AG20443 (cell line): ENCODE results near the gene VSTM2L.

Experiments
- DNase-seq: peaks from one replicate; pipeline ENCODE4 v3.0.0; 2012; ENCODE audit warnings: low spot score, mixed read lengths

VSTM2L gene

DNA sequence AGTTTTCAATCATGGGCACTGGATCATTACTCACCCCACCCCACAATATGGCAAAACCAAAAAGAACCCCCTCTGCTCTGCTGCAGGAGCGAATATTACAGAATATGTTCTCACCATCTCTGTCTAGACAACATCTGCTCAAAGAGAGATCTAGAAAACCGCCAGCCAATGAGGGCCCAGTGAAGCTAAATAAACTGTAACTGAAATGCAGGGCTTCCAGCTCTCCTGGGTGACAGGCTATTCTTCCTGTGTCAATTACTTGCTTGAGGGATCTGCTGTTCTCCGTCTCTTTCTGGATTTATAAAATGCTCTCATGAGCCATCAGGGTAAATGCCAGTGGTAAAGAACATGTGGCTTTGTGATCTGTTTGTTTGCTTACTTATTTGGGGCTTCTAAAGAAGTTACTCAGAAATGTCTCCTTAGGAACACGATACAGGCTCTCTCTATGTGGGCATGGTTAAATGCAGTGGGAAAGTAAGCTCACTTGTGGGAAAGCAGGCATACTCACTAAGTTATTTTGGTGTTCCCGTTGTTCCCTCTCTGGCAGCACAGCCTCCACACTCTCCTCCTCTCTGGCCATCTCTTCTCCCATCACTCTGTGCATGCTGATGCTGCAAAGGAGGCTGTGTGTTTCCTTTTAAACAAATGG, 85.5 kb downstream of the VSTM2L start:
- DNase-seq, result no peak

DNA sequence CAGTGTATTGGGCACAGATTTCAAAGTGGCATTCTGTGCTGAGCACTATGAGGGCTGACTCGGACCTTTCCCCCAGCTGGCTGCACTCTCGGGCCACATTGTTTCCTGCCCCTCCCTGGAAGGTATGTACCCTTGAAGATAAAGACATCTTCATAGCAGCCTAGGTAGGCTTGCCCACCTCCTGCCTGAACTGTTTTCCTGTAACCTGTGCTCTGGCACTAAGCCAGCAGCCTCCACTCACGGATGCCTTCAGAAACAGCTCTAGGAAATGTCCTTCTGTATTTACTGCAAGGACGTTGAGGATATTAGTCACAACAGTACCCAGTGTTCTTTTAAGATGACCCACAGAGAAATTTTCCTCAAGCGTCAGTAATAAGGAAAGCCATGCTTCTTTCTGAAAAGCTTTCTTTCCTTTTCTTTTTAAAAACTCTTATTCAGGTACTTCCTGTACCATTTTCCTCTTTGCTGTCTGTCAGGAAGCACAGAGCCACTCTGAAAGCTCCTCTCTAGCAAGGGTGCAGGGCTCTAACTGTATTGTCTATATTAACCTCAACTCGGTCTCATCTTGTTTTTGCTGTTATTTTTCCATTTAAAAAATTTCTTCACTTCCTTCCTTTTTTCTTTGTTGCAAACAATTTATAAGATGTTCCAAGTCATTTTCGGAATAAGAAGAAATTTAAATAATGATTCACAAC, 86.8 kb downstream of the VSTM2L start:
- DNase-seq, result no peak

- DNase-seq, result peak; percentile 78
Observed at GRCh38 chr20:37990571-37991151, 87.7 kb downstream of the VSTM2L start.

- no peak for DNase-seq
Observed at GRCh38 chr20:37991157-37991866, 88.4 kb downstream of the VSTM2L start.

DNA sequence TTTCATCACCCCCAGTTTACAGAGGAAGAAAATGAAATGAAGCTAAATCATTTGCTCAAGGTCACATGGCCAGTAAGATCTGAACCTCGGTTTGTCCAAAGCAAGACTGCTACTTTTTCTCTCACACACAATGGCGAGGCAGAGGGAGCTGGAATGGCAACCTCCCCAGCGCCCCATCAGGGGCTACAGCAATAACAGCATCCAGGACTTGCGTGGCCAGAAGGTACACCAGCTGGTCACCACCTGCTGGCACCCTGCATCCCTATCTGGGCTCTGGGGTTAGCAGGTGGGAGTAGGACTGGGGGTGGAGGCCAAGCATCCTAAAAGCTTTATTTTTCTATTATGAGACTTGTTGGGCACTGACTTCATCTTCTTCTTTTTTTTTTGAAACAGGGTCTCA, 89.0 kb downstream of the VSTM2L start:
- no peak for DNase-seq

DNA sequence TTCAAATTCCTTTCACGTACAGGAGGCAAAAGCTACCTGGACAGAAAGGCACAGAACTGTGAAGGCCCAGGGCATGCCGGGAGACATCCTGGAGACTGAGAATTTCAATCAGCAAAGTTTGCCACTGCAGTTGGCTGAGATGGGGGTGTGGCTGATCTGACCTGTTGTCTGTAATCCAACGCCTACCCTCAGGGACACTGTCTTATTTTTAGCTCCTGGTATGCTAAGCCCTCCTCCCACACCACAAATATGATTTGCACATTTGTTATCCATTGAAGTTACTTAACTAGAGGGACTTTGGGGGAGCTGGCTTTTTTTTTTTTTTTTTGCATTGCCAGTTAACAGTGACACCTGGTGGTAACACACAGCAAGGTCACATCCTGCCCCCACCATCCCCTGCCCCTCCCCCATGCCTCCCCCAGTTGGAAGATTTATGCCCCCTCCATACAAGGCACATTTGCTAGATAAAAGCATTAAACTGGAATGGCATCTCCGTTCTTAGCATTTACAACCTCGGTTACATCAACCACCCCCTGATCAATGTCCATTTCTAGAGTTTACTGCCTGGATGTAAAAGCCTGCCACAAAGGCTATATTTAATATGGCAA, 90.0 kb downstream of the VSTM2L start:
- DNase-seq, result peak; percentile 75

DNA sequence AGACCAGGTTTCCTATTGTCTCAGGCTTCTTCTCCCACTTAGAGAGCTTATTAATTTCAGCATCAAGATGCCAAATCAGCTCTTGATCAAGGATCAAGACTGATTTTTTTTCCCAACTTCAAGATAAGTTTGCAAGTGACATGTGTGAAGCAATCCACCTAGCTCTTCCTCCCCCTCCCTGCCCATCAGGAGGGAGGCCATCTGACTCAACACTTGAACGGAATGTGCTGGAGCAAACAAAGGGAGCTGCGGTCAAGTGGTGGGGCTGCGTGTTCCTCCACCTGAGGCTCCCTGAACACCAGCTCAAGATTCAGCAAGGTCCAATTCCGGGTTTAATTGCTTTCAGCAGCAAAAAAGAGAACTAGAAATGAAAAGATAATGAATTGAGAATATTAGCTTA, 91.6 kb downstream of the VSTM2L start:
- DNase-seq, result peak; percentile 21
